ENCODE data around the gene ZFP2. TPM values are rescaled to one million over a fixed set of nuclear protein-coding genes. Genes with fewer than 3 reads are reported as not detected.

Gene ZFP2
- total RNA-seq = 10.3 TPM

GRCh38 chr5:178895615-178896571, at the start of gene ZFP2:
ZFP2 (plus strand) TSS chr5:178895913; CDS start chr5:178931314, 35,401 bp downstream.

GRCh38 chr5:178859625-178860521, 35.8 kb upstream of the ZFP2 start, which contains the start of gene ZNF354B:
ZNF354B (plus strand) TSS chr5:178859953; CDS start chr5:178861048, 1,095 bp downstream.

GRCh38 chr5:178940569-178941360, 45.1 kb downstream of the ZFP2 start, which contains the start of gene ZNF454:
ZNF454 (plus strand) TSS chr5:178941198; CDS start chr5:178942792, 1,594 bp downstream.

Other genes starting within 250 kb of the ZFP2 start
- gene ZNF354A, start 165.3 kb upstream of the ZFP2 start, total RNA-seq = 25.4 TPM
- 39.8 TPM for gene ZNF354B, start 36.0 kb upstream of the ZFP2 start, total RNA-seq
- gene ZNF454, start 45.3 kb downstream of the ZFP2 start, total RNA-seq = 25.4 TPM
- 0.63 TPM for gene GRM6, start 99.4 kb downstream of the ZFP2 start, total RNA-seq
- gene ZNF879, start 127.9 kb downstream of the ZFP2 start, total RNA-seq = 21.3 TPM
- gene ZNF354C, start 164.5 kb downstream of the ZFP2 start, total RNA-seq = 52.6 TPM

Data from parietal lobe (tissue), 1 donor.